Activated T-cell treated with anti-CD3 and anti-CD28 coated beads, Interleukin-2, amount 50 U/mL, for 72 hours (primary cell): ENCODE data around the gene CA5A. TPM values are rescaled to one million over a fixed set of nuclear protein-coding genes. Genes with fewer than 3 reads are reported as not detected.
"Not testable (repeated sequence)": the region's sequence is repeated elsewhere in the genome, so short reads cannot be mapped to it uniquely, and the experiment has no call there.

Source experiments
- ATAC-seq, 2 donors: fragments of 150-1000 bp; cut with Tn5 transposase; replicated peaks in 1 of 2; 2 replicates each; pipeline ENCODE4 v1.10.0; 2021; ENCODE audit warnings: moderate library complexity in 2 of 2, mild to moderate bottlenecking in 1 of 2
- DNase-seq, 2 donors: peaks; one replicate each; pipeline ENCODE4 v3.0.0; 2021 to 2022; ENCODE audit warnings: mixed read lengths in 1 of 2
- H3K27ac Mint-ChIP-seq: one replicate; pipeline ENCODE4 v1.8.0; 2022; ENCODE audit warnings: mild to moderate bottlenecking, moderate library complexity, mixed read lengths
- H3K27me3 Mint-ChIP-seq: one replicate; pipeline ENCODE4 v1.8.0; 2022; ENCODE audit warnings: low read depth, mixed read lengths
- H3K36me3 Mint-ChIP-seq, 2 donors: one replicate each; pipeline ENCODE4 v1.8.0; 2022; ENCODE audit warnings: mixed read lengths in 2 of 2, mild to moderate bottlenecking in 1 of 2; ENCODE audit not compliant: insufficient read depth in 2 of 2
- H3K4me1 Mint-ChIP-seq: one replicate; pipeline ENCODE4 v1.8.0; 2022; ENCODE audit warnings: low read depth, mixed read lengths
- H3K4me3 Mint-ChIP-seq, 2 donors: one replicate each; pipeline ENCODE4 v1.8.0; 2022; ENCODE audit warnings: mild to moderate bottlenecking in 2 of 2, mixed read lengths in 2 of 2, moderate library complexity in 2 of 2
- H3K9me3 Mint-ChIP-seq, 2 donors: one replicate each; pipeline ENCODE4 v1.8.0; 2022; ENCODE audit warnings: mixed read lengths in 2 of 2
- total RNA-seq, 2 donors: library from RNA; stranded (reverse); gene quantifications; one replicate each; pipeline ENCODE4 v1.2.3, GENCODE V29; 2022

Gene CA5A
- total RNA-seq, 2 donors from 2014 or later: 0.22 TPM; not detected in 1

- not testable (repeated sequence) for H3K27me3 Mint-ChIP-seq, H3K9me3 Mint-ChIP-seq
- Mint-ChIP-seq H3K4me3 (peak overlapping the region; percentile 98 to 100), H3K36me3 (peaks cover 36 to 55% of the 10 kb centered on the region in 2 donors), H3K4me1 (peaks cover 68% of the 10 kb centered on the region), H3K27ac (peak overlapping the region; percentile 100)
- peak; percentile 11 to 13 for ATAC-seq
- DNase-seq: peak; percentile 60 to 68
Observed at GRCh38 chr16:87865902-87866555, 70.3 kb downstream of the CA5A start.

DNA sequence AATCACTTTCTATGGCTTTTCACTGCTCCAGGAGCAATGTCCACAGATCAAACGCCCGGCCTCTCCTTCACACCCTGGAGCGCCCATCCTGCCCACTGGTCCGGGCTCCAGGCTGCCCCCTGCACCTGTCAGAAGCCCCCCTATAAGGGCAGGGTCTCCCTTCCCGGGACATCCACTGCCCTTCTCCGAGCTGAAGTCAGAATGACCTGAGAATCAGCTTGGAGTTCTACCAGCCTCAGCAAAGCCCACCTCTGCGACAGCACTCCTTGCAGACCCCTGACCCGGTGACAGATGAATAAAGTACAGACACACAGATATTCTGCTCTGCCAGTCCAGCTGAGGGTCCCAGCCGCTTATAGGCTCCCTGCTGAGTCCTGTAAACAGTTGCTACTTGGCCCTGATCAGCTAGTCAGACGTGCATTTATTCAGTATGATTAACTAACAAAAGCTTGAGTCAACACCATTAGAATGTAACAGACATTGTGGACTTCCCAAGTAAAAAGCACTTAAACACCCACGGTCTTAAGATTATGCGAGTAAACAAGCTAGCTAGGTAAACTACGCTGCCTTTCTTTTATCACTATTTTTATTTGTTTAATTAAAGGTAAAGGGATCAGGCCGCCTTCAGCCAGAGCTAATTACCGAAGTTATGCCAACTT, 71.9 kb downstream of the CA5A start:
- no peaks in the 10 kb centered on the region for H3K27me3 Mint-ChIP-seq
- peak overlapping the region; percentile 98 to 100 for H3K4me3 Mint-ChIP-seq

DNA sequence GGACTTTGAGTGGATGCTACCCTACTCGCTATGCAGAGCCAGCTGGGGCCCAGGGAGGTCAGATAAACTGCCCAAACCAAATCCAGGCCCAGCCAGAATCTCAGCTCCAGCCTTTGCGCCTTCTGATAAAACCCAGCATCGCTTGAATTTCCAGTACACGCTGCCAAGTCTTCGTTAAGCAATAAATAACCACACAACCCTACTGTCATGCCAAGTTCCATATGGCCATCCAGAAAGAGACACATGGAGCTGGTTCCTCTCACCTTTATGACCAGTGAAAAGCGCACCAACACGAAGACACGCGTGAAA, 73.0 kb downstream of the CA5A start:
- not testable (repeated sequence) for ATAC-seq, H3K9me3 Mint-ChIP-seq, DNase-seq, H3K27me3 Mint-ChIP-seq
- Mint-ChIP-seq H3K4me3 (peak overlapping the region; percentile 67 to 72), H3K4me1 (peaks cover 80% of the 10 kb centered on the region), H3K27ac (peak overlapping the region; percentile 54), H3K36me3 (peaks cover 38 to 66% of the 10 kb centered on the region in 2 donors)

More for the DNA sequence above, 71.9 kb downstream of the CA5A start:
- Mint-ChIP-seq H3K27ac (peak overlapping the region; percentile 87), H3K9me3 (no peaks in the 10 kb centered on the region), H3K36me3 (peaks cover 40 to 64% of the 10 kb centered on the region in 2 donors), H3K4me1 (peaks cover 72% of the 10 kb centered on the region)
- no peak for DNase-seq
- no peak for ATAC-seq

- Mint-ChIP-seq H3K4me1 (peaks cover 84% of the 10 kb centered on the region), H3K27ac (peak overlapping the region; percentile 40), H3K4me3 (peak overlapping the region; percentile 67 to 72), H3K36me3 (peaks cover 35 to 63% of the 10 kb centered on the region in 2 donors)
- not testable (repeated sequence) for H3K9me3 Mint-ChIP-seq, H3K27me3 Mint-ChIP-seq, DNase-seq, ATAC-seq
Observed at GRCh38 chr16:87862597-87863326, 73.6 kb downstream of the CA5A start.

DNA sequence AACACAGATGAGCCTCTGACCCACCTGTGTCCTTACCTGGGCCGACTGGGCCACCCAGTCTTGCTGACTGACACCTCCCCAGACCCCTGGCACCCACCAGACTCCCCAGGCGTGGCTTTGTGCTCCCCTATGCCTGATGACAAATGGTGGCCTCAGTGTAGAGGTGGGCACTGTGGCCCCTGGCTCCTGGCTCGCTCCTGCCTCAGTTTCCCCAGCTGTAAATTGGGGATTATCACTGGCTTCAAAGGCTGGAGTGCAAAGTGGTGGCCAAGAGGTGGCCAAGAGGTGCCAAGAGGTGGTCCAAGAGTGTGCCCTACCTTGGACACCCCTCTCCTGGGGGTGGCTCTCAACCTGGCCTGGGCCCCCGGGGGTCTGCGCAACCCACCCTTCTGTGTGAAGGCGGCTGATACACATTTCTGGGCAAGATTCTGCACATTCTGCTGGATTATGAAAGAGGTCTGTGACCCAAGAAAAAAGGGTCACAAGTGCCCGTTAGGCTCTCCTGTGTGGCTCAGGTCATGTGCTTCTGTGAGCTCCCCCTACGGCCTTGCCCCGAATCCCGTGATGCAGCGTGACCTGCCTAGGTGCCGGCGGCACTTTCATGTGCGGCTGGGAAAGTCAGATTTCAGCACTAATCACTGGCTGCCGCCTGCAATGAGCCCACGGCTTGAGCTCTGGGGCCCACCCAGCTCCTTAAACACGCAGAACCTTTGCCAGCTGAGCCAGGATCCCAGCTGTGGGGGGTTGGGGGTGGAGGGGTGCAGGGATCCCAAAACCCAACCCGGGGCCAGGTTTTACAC, 74.8 kb downstream of the CA5A start:
- peak in 1 of 2 donors; percentile 3 for ATAC-seq
- not testable (repeated sequence) for H3K9me3 Mint-ChIP-seq, DNase-seq, H3K27ac Mint-ChIP-seq, H3K27me3 Mint-ChIP-seq
- H3K4me1 Mint-ChIP-seq: peaks cover 94% of the 10 kb centered on the region
- H3K4me3 Mint-ChIP-seq: peak overlapping the region; percentile 55 to 75
- peaks cover 26 to 58% of the 10 kb centered on the region in 2 donors for H3K36me3 Mint-ChIP-seq

DNA sequence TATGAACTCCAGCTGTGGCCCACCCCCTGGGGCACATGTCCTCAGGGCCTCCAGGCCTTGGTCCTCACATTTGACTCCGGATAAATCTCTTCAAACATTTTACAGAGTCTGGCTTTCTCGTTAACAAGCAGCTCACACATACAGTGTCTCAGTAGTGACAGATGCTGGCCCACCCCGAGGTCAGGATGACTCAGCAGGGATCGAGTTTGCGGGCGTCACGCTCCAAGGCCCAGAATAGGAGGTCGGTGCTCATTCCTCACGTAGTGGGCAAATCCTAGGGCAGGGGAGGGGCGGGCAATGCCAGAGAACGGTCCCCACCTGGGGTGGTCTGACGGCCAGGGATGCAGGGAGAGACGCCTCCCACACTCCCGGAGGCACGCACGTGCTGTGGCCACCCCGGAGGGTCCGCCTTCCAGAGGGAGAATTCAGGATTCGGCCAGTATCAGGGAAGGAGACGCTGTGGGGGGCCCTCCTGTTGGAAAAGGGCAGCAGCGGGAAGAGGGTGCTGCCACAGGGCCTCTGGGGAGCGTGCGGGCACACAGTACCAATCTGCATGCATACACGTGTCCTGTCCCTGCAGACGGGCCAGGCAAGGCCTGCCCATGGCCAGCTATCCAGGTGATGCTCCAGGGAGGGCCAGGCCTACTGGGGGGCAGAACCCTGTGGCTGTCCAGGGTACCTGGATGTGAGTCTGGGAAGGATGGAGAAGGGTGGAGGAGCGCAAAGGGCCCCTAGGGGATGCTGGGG, 75.6 kb downstream of the CA5A start:
- DNase-seq (no peak), ATAC-seq (peak; percentile 6 to 7)
- Mint-ChIP-seq H3K27me3 (no peaks in the 10 kb centered on the region), H3K36me3 (peaks cover 20 to 50% of the 10 kb centered on the region in 2 donors), H3K27ac (peak overlapping the region; percentile 82), H3K4me1 (peaks cover 92% of the 10 kb centered on the region), H3K4me3 (peak overlapping the region; percentile 75 to 91), H3K9me3 (no peaks in the 10 kb centered on the region)

- H3K27me3 Mint-ChIP-seq, H3K9me3 Mint-ChIP-seq, DNase-seq, ATAC-seq: not testable (repeated sequence)
- Mint-ChIP-seq H3K27ac (peak overlapping the region; percentile 99), H3K36me3 (peaks cover 12 to 40% of the 10 kb centered on the region in 2 donors), H3K4me3 (peak overlapping the region; percentile 86 to 91), H3K4me1 (peaks cover 96% of the 10 kb centered on the region)
Observed at GRCh38 chr16:87858151-87858993, 78.0 kb downstream of the CA5A start.

DNA sequence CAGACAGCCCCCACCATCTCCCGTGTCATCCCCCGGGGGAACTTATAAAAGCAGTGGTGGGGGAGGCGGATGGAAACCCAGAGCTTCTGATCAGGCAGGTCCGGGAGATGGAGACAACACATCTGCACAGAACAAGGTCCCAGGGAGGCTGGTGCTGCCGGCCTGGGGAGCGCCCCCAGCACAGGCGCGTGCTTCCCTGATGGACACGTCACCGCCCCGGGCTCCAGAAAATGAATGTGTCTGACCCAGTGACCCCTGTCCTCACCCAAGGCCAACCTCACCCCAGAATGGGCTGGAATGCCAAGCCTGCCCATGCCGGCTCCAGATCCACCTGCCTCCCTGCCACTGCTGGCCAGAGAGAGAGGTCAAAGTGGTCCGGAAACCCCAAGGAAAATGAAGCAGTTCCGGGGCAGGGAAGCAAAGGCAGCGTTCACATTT, 79.5 kb downstream of the CA5A start:
- DNase-seq (no peak), ATAC-seq (no peak)
- no peaks in the 10 kb centered on the region for H3K9me3 Mint-ChIP-seq
- peak overlapping the region; percentile 99 for H3K27ac Mint-ChIP-seq
- no peaks in the 10 kb centered on the region for H3K27me3 Mint-ChIP-seq
- peak overlapping the region; percentile 86 to 91 for H3K4me3 Mint-ChIP-seq
- H3K36me3 Mint-ChIP-seq: peaks cover 14 to 41% of the 10 kb centered on the region in 2 donors
- peaks cover 91% of the 10 kb centered on the region for H3K4me1 Mint-ChIP-seq

DNA sequence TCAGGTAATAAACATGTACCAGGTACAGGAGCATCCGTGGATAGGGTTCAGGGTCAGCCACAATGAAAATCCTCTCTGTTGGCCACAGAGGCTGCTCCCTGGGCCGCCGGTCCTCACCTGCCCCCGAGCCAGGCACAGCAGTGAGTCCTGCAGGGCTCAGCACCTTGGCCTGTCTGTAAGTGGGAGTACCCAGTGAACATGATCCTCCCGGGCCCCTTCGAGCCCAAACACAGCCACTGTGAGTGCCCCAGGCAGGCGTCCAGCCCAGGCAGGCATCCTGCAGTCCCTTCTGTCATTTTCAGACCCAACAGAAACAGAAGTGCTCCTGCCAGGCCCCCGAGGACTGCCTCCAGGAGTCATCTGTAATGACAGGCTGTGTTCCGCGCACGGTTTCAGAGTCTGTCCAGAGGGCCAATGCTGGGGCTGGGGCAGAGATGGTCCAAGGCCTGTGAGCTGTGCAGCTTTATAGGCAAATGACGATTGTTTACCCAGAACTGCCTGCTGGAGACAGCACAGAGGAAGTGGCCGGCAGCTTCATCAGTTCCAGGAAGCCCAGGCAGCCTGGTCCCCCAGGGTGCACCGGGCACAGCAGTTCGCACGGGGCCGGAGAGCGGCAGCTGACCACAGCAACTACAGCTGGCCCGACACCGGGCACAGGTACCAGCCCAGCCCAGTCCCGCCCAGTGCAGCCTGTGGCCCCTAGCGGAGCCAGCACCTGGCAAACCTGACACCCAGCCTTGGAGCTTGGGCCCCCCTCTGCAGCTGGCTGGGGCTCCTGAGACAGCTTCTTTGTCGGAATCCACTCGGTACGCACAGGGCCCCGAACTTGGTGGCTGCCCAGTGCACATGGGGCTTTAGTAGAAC, 80.2 kb downstream of the CA5A start:
- H3K9me3 Mint-ChIP-seq: no peaks in the 10 kb centered on the region
- peak overlapping the region; percentile 99 for H3K27ac Mint-ChIP-seq
- H3K36me3 Mint-ChIP-seq: peaks cover 15 to 38% of the 10 kb centered on the region in 2 donors
- ATAC-seq (peak; percentile 8 to 43), DNase-seq (peak; percentile 49 to 71)
- H3K27me3 Mint-ChIP-seq: no peaks in the 10 kb centered on the region
- H3K4me3 Mint-ChIP-seq: peak overlapping the region; percentile 86 to 91
- peaks cover 85% of the 10 kb centered on the region for H3K4me1 Mint-ChIP-seq

DNA sequence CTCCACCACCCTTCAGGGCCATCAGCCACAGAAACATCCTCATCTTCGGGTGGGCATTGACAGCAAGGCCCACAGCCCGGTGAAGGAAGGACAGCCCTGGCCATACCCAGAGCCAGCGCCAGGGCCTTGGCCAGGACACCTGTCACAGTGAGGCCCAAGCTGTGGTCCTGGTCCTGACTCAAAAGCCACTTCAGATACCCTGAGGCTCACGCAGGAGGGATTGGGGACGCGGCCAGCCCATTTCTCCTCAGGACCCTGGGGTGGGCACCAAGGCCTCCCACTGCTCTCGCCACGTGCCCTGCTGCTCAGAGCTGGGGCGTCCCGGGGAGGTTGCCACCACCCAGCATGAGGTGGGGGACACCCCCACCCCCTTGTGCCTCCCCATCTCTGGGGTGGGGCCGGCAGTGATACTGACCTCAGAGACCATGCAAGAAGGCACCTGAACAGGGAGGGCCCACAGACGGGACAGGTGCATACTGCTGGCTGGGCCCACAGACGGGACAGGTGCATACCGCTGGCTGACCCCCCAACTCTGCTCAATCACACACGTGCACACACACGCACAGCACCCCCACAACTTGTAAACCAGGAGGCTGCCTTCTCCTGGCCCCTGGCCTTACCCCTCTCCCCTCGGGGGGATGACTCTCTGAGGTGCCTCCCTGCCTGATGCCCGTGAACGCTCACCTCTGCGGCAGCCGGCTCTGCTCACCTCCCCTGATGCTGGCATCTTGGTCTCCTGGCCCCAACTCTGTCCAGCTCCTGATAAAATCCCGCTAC, 81.2 kb downstream of the CA5A start:
- Mint-ChIP-seq H3K4me3 (peak overlapping the region; percentile 86 to 91), H3K36me3 (peaks cover 16 to 42% of the 10 kb centered on the region in 2 donors), H3K4me1 (peaks cover 85% of the 10 kb centered on the region), H3K9me3 (no peaks in the 10 kb centered on the region), H3K27ac (peak overlapping the region; percentile 88), H3K27me3 (no peaks in the 10 kb centered on the region)
- DNase-seq (no peak), ATAC-seq (peak in 1 of 2 donors; percentile 1)
